Activated CD8-positive, alpha-beta T cell treated with anti-CD3 and anti-CD28 coated beads for 36 hours (primary cell): ENCODE data around the gene DOLPP1. TPM values are rescaled to one million over a fixed set of nuclear protein-coding genes. Genes with fewer than 3 reads are reported as not detected.

Experiments
- ATAC-seq: fragments of 200-7000 bp; cut with Tn5 transposase; one replicate; pipeline ENCODE4 v1.10.0; 2021; ENCODE audit warnings: mild to moderate bottlenecking, moderate library complexity
- CTCF ChIA-PET: fragments of 350-600 bp; sonication (Branson Sonifier 250); formaldehyde crosslinking; loops from one replicate; lab custom pipeline; 2021; ENCODE audit warnings: antibody characterized with exemption; lab: Charles Lee
- POLR2A ChIA-PET: fragments of 350-600 bp; sonication (Branson Sonifier 250); formaldehyde crosslinking; loops from one replicate; lab custom pipeline; 2021; ENCODE audit warnings: antibody characterized with exemption; lab: Charles Lee
- DNase-seq: peaks from one replicate; pipeline ENCODE4 v3.0.0-alpha.2; 2020
- H3K27ac Mint-ChIP-seq: one replicate; pipeline ENCODE4 v1.8.0; 2021; ENCODE audit warnings: mild to moderate bottlenecking, mixed read lengths
- H3K27me3 Mint-ChIP-seq: one replicate; pipeline ENCODE4 v1.8.0; 2021; ENCODE audit warnings: mixed read lengths
- H3K36me3 Mint-ChIP-seq: one replicate; pipeline ENCODE4 v1.8.0; 2021; ENCODE audit warnings: low read depth, mixed read lengths
- H3K4me1 Mint-ChIP-seq: one replicate; pipeline ENCODE4 v1.8.0; 2021; ENCODE audit warnings: low read depth, mixed read lengths
- H3K4me3 Mint-ChIP-seq: one replicate; pipeline ENCODE4 v1.8.0; 2021; ENCODE audit warnings: mild to moderate bottlenecking, moderate library complexity, mixed read lengths
- H3K9me3 Mint-ChIP-seq: one replicate; pipeline ENCODE4 v1.8.0; 2021; ENCODE audit warnings: mixed read lengths
- intact Hi-C: fragments of 100-400 bp; cut with micrococcal nuclease; formaldehyde crosslinking; loops from one replicate; pipeline ENCODE4 v1.10.0; 2022
- total RNA-seq, 2 experiments: library from RNA; stranded (reverse); gene quantifications; one replicate each; pipeline ENCODE4 v1.2.3, GENCODE V29; 2021
- TF ChIP-seq, protein P1 (sequence below): fragments of 200-600 bp; IDR thresholded peaks from one replicate; pipeline ENCODE4 v1.8.0; 2022; ENCODE audit warnings: antibody characterized with exemption, mild to moderate bottlenecking

Gene DOLPP1
- total RNA-seq, 2 experiments from 2014 or later = 12.7 to 15.2 TPM

- Mint-ChIP-seq H3K27me3 (no peaks in the 10 kb centered on the region), H3K27ac (no peak overlapping the region), H3K9me3 (no peaks in the 10 kb centered on the region), H3K4me1 (no peaks in the 10 kb centered on the region), H3K4me3 (no peak overlapping the region), H3K36me3 (peaks cover 12% of the 10 kb centered on the region)
- ChIA-PET CTCF (no interaction called here), POLR2A (no interaction called here)
- TF ChIP-seq, protein P1, sequence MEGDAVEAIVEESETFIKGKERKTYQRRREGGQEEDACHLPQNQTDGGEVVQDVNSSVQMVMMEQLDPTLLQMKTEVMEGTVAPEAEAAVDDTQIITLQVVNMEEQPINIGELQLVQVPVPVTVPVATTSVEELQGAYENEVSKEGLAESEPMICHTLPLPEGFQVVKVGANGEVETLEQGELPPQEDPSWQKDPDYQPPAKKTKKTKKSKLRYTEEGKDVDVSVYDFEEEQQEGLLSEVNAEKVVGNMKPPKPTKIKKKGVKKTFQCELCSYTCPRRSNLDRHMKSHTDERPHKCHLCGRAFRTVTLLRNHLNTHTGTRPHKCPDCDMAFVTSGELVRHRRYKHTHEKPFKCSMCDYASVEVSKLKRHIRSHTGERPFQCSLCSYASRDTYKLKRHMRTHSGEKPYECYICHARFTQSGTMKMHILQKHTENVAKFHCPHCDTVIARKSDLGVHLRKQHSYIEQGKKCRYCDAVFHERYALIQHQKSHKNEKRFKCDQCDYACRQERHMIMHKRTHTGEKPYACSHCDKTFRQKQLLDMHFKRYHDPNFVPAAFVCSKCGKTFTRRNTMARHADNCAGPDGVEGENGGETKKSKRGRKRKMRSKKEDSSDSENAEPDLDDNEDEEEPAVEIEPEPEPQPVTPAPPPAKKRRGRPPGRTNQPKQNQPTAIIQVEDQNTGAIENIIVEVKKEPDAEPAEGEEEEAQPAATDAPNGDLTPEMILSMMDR = no peak
- intact Hi-C loops = no loop called here
- ATAC-seq (no peak), DNase-seq (no peak)
Measured at GRCh38 chr9:129058965-129059795, 21.7 kb upstream of the DOLPP1 start.

DNA sequence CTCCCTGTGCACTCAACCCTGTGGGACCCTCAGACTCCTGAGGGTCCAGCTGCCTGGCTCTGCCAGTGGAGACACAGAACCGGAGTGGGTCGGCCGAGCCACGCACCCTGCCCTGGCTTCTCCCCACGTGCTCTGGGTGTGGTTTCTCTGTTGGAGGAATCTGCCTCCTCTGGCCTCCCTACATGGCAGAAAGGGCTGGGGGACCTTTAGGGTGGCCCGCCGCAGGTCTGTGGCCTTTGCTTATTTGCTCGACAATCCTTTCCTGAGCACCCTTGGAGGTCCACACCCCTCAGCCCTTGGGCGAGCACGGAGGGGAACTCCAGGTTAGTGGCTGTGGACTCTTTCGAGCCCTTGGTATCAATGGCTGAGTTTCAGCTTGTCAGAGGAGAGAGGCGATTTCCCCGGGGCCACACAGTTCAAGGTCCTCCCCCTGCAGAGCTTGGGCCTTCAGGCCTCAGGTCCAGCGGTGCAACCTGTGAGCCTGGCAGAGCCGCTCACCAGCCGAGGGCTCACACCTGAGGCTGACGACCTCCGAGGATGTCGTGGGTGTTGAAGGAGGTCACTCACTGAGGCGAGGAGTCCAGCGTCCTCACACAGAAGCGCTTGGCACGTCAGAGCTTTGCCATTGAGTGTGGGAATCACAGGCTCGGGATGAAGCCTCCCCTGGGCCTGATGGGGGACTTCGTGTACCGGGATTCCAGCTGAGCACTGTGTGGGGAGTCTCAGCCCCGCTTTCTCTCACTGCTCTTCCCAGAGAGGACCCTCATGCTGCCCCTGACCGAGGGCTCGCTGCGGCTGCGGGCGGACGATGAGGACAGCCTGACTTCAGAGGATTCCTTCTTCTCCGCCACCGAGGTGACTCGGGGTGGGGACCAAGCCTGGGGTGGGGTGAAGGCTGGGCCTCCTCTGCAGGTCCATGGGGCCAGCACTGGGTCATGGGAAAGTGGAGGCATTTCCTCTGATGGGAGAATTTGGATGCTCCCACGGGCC is 20.8 kb upstream of the DOLPP1 start:
- CTCF ChIA-PET = no interaction called here
- Mint-ChIP-seq H3K4me1 (no peaks in the 10 kb centered on the region), H3K4me3 (no peak overlapping the region), H3K27ac (no peak overlapping the region), H3K27me3 (no peaks in the 10 kb centered on the region), H3K36me3 (peaks cover 11% of the 10 kb centered on the region), H3K9me3 (no peaks in the 10 kb centered on the region)
- DNase-seq = no peak
- POLR2A ChIA-PET = no interaction called here
- TF ChIP-seq, protein P1 = no peak
- intact Hi-C loops = no loop called here
- no peak for ATAC-seq

GRCh38 chr9:129060991-129061390 is 19.9 kb upstream of the DOLPP1 start:
- TF ChIP-seq, protein P1 = no peak
- DNase-seq (no peak), ATAC-seq (no peak)
- Mint-ChIP-seq H3K36me3 (peaks cover 16% of the 10 kb centered on the region), H3K4me1 (no peaks in the 10 kb centered on the region), H3K4me3 (no peak overlapping the region), H3K9me3 (no peaks in the 10 kb centered on the region), H3K27me3 (no peaks in the 10 kb centered on the region), H3K27ac (no peak overlapping the region)
- ChIA-PET CTCF (no interaction called here), POLR2A (no interaction called here)
- intact Hi-C loops = no loop called here

GRCh38 chr9:129063061-129063460 is 17.9 kb upstream of the DOLPP1 start:
- peaks cover under 1% of the 10 kb centered on the region for H3K4me1 Mint-ChIP-seq
- no peaks in the 10 kb centered on the region for H3K27me3 Mint-ChIP-seq
- no peak overlapping the region for H3K4me3 Mint-ChIP-seq
- H3K36me3 Mint-ChIP-seq = peaks cover 16% of the 10 kb centered on the region
- TF ChIP-seq, protein P1 = no peak
- DNase-seq (no peak), ATAC-seq (no peak)
- ChIA-PET POLR2A (no interaction called here), CTCF (no interaction called here)
- H3K9me3 Mint-ChIP-seq = no peaks in the 10 kb centered on the region
- intact Hi-C loops = no loop called here
- no peak overlapping the region for H3K27ac Mint-ChIP-seq
